Measurements from ENCODE around the gene TAS2R1.
"Not testable (repeated sequence)": the region's sequence is repeated elsewhere in the genome, so short reads cannot be mapped to it uniquely, and the experiment has no call there.

The TAS2R1 gene

DNA sequence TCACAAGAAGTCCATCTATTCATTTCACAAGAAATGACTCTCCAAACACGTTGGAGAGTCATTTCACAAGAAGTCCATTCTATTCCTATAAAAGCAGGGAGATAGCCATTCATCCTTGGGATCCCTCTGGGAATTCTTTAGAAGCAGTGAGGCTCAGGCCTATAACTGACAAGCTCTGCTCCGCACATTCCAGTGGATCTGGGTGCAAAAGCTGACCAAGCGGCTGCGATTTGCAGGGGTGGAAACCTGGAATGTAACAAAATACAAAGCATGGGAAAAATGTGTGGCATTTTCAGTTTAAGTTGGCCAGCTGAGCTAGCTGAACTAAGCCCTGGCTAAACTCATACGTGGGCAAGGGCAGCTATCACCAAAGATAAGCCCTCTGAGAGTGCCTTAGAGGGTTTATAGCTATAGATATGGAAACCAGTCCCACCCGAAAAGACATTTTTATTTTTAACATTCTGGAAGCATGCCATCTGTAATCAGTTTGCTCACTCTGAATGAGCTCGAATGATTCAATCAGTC lies 8.7 kb downstream of the TAS2R1 start:
- DNase-seq: peak; percentile 67

DNA sequence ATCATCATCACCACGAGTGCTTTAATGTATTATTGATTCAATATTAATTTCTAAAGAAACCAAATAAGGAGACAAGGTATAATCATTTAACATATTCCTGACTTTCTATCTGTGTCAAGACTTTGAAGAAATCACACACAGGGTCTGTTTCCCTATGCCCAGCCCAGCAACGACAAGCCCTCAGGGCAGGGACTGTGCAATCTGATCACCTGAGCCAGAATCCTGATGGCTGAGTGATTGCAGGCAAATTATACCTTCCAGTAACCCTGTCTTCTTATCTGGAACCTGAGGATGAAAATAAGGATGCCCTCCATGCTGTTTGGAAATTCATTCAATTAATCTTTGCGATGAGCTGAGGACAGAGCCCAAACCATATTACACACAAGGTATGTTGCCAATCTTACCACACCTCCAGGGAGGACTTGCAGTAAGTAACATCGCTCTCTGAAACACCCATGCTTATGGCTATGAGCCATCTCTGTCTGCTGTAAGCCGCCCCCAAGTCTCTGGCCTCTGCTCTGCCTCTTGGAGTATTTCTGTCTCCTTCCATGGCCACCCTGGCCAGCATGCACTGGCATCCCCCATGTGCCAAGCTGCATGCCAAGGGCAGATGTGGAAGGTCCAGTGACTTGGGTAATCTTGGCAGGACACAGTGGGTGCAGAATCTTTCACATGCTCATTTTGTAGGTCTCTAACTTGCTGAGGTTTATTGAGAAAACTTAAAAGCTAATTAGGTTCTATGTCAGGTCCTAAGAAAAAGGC lies 10.6 kb downstream of the TAS2R1 start:
- no peak for DNase-seq

DNA sequence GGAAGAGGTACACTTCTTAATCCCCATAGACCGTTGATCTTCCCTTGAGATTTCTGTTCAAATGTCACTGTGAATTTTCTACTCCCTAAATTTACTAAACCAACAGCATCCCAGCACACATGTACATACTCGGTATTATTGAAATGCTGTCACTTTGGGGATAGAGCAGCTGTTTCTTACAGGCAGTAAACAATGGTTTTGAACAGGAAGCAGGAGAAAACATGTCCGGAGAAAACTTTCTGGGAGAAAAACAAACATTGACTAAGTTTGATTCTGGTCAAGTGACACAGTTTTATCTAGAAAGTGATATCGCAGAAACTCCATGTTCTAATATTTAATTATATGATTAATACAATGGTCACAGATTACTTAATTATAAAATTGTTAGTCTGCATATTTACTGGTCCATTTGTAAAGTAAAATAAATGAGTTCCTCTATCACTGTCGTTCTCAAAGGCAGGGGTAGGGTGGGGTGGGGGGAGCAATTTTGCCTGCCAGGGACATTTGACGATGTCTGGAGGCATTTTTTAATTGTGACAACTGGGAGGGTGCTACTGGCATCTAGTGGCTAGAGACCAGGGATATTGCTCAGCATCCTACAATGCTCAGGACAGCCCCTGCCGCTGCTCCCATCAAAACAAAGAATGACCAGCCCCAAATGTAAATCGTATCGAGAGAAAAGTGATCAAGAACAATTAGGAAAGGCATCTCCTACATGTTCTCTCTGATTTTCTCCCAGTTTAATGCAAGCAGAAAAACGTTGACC lies 12.2 kb downstream of the TAS2R1 start:
- DNase-seq: no peak

DNA sequence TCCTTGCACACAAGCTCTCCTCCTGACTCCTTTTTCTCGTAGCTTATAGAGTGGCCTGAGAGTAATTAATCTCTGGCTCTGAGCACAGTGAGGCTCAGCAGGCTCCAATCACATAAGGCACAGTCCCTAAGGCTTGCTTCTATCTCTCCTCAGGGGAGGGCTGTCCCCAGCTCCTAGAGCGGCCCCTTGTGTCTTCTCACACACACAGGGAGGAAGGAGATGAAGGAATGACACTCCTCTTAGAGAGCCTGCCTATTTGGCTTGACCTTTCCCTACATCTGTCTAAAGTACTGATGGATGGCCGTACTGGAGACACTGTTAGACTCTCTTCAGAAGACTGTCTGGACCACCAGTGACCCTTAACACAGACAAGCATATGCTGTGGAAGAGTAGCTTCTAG lies 12.9 kb downstream of the TAS2R1 start:
- DNase-seq: peak; percentile 25

DNA sequence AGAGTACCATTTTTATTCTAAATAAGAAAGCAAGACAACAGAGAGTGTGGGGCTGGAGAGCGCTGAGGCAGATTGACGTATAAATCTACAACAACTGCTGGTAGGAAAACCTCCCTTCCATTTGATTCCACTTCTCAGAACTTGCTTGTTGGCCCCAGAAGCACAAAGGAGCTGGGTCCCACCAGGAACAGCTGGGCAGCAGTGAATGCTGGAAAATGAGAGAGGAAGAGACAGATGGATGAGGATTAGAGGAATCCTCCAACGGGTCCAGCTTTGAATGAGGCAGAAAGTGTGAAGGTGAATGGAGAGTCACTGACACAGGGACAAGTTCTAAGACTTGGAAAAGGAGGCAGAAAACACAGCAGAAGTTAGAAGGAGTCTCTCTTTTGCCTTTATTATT lies 14.8 kb downstream of the TAS2R1 start:
- DNase-seq: no peak

DNA sequence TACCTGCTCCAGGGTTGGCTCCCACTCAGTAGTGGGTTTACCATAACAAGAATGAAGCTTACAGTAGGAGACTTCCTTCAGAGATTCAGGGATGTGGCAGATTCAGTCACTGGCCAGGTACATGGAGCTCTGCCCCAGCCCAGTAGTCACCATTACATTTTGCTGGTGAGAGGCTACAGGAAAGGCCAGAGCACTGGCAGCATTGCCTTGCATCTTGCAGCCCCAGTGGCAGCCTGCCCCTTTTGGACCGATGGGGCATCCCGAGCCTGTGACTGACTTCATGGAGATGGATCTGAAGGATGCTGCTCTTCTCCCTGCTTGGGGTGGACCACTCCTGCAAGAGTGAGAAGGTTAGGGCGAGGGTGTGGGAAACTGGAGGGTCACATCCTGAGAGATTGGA lies 16.8 kb downstream of the TAS2R1 start:
- no peak for DNase-seq

DNA sequence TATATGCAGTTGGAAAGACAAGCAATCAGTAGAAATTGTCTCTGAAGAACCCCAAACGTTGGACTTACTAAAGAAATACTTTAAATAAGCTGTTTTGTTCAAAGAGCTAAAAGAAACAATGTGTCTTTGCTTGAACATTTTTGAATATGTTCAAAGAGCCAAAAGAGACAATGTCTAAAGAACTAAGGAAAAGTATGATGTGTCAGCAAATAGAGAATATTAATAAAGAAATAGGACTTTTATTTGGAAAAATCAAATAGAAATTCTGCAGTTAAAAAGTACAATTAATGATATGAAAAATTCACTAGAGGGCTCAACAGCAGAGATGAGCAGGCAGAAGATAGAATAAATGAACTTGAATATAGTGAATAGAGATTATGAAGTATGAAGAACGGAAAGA lies 19.2 kb downstream of the TAS2R1 start:
- DNase-seq: no peak

DNA sequence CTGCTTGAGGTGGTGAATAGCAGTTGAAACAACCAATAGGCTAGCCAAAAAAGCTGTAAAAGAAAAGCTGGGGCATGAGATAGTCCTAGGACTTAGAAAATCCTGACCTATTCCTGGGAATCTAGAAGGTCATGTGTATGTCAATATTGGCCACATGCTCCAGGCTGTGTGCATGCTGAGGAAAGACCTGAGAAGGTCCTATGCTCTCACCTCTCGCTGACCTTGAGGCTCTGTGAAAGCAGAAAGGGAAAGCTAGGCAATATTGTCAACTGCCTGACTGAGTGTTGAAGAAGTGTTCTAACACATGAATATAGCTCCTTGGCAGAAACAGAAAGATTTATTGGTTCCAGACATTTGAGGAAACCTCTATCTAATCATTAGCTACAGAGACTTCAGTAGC lies 19.8 kb downstream of the TAS2R1 start:
- no peak for DNase-seq

DNA sequence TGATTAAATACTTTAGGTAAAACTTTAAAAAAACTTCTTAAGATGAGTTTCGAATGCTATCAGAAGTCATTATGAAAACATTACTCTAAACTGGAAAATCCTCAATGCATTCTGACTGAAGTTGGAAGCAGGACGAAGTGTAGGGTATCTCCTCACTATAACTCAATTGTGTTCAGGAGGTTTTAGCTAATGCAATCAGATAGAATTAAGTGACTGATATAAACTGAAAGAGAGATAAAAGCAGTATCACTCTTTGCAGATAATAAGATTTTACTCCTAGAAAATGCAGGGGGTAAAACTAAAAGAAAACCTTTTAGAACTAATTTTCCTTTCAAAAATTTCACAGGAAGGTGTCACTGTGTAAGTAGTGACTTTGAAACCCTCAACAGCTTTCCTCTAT lies 22.1 kb downstream of the TAS2R1 start:
- no peak for DNase-seq

DNA sequence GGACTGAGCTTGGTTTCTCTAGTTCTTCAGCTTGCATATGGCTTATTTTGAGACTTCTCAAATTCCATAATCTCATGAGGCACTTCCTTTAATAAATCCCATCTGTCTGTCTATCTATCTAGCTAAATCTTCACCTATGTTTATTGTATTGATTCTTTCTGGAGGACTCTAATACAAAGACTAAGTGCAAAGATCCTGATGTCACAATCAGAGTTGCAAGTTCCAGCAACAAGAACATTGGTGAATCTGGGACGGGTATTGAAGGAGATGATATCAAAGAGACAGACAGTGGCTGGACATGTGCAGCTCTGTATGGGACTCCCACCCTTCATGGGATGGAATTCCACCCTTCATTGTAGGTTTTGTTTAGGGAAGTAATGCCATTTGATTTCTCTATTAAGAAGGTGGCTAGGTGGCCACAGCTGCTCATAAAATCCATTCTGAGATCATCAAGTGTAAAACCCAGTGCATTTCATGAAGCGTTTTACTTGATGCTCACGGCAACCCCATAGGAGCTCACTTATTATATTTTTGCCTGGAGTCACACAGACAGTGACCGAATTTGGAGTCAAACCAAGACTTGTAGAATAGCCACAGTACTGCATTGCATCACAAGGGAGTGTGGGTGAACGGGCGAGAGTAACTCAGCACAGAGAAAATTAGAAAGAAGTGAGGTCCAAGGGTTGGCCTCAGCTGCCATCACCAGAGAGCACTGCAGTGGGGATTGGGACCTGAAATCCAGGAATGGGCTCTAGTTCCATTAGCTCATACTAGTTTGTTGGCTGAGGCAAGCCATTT lies 24.9 kb downstream of the TAS2R1 start:
- DNase-seq: no peak

DNA sequence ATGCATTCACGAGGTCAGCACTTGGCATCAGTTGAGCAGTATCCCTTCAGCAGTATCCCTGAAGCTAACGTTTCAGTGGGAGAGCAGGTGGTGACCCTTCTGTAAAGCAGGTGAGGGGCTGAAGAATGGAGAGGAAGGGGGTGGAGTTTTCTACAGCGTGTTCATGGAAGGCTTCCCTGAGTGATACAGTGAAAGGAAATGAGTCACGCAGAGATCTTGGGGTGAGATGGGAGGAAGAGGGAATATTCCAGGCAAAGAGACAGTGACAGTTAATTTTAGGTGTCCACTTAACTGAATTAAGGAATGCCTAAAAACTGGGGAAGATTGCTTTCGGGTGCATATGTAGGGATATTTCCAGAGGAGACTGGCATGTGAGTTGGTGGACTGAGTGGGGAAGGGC lies 25.7 kb downstream of the TAS2R1 start:
- DNase-seq: peak; percentile 26

DNA sequence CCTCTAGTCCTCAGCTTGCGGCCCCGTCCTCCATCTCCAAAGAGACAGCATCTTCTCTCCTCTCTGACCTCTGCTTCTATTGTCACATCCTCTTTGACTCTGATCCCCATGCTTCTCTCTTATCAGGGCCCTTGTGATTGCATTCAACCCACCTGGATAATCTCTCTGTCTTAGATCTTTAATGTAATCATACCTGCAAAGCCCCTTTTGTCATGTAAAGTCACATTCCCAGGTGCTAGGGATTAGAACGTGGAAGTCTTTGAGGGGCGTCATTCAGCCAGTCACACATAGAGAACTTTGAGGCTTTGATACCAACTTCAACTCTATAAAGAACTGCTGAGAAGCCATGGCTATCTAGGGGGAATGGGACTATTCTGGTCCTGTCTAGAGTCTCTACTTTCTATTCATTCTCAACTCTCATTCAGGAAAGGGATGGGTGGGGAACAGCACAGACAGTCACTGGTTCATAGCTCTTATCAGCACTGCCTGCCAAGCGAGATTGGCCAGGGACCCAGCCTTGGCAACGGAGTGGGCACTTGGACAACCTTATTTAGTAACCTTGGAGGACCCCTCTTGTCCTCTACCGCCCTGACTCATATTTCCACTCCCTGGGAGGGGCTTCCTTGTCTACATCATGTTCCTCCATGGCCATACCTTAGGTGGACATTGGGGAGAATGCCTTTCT lies 29.0 kb downstream of the TAS2R1 start:
- no peak for DNase-seq

DNA sequence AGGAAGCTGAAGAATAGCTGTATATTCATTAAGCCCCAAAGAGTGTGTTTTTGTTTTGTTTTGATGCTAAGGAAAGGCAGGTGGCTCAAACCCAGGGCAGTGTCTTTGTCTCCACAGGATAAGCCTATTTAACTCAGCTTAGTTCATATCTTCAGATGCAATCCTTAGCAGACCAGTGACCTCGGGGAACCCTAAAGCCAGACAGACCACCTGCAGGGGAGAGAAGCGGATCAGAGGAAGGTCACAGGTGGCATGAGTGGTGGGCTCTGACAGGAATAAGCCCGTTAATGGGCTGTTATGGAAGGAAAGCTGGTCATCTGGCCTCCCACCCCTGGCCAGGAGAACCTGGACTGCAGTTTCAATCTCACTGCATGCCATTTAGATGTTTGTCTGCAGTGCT lies 30.8 kb downstream of the TAS2R1 start:
- DNase-seq: no peak

DNA sequence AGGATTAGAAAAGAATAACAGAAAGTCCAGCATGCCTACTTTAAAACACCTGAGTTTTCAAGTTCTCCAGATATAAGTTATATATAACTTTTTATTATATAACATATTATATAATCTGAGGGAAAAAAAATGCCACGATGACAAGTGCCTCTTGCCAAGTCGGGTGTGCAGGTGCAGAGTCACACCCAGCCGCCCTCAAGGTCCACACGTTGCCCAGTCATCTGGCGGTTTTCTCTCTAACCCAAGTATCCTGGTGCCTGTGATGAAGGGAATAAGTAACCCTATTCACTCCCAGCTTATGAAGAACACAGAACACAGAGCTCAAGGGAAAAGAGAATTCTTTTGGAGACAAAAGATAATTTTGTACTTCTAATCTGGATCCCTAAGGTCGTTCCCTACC lies 31.8 kb downstream of the TAS2R1 start:
- not testable (repeated sequence) for DNase-seq

DNA sequence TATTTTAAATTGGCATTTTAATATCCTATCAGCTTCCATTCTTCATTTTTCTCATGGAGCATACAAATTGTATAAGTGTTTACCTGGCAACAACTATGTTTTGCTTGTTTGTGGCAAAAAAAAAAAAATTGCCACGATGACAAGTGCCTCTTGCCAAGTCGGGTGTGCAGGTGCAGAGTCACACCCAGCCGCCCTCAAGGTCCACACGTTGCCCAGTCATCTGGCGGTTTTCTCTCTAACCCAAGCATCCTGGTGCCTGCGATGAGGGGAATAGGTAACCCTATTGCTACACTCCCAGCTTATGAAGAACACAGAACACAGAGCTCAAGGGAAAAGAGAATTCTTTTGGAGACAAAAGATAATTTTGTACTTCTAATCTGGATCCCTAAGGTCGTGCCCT lies 32.8 kb downstream of the TAS2R1 start:
- DNase-seq: not testable (repeated sequence)

DNA sequence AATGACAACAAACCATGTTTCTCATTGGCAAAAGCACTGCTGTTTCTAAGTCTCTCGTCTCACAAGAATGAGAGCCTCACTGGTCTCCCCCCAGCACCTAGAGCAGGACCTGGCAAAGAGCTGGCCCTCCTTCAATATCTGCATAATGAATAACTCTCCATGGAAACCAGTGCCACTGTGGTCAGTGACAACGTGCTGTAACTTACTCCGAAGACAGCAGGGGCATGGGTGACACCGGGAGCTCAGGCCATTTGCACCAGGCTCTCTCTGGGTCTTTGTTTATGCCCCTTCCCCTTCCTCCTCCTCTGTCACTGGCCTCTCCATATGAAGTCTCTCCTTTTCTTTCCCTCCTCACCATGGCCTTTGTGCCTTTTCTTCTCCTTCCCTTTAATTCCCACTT lies 33.3 kb downstream of the TAS2R1 start:
- DNase-seq: no peak

DNA sequence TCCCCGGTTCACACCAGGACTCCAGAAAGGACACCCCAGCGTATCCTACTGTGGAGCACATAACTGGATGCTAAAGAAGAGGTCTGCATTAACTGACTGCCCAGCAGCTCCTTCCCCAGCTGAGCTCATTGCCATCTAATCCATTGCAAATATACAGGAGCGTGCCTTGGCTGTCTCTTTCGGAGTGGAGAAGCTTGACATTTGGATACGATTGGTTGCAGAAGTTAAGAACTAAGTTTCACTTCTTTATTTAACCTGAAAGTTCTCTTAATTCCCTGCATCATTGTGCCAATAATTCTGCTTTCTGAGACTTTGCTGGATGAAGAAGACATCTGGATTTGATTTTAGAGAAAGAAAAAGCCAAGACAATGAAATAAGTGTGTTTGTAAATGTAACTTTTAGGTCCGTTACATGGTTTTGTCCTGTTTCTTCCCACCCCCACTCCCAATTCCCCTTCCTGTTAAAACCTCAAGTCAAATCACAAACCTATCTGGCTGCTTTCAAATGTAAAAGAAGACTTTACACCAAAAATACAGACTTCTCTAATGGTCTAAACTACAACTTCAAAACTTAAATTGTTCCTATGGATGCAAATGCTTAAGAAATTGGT lies 33.9 kb downstream of the TAS2R1 start:
- DNase-seq: peak; percentile 25

DNA sequence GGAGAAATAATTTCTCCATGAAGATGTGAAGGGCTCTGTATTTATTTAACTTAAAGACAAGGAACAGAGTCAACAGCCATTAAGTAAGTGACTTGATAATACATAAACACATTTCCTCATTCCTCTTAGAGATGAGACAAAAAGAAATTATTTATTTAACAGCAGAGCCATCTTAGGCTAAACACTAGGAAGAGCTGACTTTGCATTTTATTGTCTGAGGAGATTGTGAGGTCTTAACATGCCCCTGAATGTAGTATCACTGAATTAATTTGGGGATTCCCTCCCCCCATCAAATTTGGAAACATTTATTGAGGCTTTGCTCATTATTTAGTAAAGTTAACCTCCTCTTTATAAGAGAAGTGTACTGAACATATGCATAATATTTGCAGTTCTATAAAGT lies 35.2 kb downstream of the TAS2R1 start:
- DNase-seq: no peak

DNA sequence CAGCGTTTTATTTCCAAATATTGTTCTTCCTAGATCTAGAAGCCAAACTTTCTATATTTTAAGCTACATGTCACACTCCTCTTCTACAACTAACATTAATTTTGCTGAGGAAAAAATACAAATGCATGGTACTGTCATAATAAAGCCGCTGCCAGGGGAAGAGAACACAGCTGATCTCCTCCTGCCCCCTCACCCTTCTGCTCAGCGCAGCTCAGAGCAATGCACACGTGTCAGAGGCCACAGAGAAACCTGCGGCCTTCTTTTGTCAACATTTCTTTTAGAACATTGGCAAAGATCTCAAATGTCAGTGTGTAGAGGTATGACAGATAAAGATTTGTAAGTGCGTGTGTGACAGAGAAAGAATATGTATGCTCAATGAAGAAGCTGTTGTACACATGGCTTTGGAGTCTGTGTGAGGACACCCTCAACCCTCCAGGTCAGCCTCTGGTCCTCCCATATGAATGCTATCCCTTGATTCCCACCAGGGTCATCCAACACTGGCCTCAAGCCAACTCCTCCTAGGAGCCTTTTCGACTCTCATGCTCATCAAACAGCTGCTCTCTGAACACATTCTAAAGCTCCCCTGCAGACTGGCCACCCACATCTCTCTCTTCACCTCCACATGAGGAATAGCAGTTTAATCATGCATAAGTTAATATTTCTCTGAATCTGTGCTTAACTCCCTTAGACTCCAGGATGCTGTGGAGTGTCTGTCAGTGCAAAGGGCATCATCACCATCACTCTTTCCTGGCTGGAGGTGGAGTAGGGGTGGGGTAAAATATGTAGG lies 40.9 kb downstream of the TAS2R1 start:
- DNase-seq: no peak

DNA sequence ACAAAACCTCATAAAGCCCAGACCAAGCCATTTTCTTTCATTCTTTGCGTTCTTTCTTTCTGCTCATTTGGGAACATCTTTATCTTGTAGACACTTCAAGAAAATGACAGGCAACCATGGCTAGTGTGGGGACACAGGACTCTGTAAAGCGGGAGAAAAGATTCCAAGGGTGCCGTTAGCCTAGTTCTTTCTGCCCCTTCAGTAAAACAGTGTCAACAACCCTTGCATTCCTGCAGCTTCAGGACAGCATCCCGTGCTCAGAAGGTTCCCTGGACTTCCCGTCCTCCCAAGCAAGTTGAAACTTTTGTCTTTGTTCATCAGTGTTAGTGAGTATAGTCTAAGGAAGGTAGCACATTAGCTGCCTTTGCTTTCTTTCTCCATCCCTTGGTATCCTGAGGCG lies 41.9 kb downstream of the TAS2R1 start:
- no peak for DNase-seq

DNA sequence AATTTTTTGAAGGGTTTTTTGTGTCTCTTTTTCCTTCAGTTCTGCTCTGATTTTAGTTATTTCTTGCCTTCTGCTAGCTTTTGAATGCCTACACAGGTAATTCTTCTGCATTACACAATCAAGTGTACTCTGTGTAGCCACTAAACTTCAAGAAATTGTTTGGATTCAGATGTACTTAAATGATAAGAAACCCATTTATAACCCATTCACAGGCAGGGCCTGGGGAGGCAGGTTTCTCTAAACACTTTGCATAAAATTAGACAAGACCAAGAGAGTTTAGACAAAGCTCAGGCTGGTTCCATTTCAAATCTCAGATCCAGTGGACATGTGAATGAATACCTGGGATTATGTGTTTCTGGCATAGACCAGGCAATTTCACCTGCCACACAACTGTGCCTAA lies 43.0 kb downstream of the TAS2R1 start:
- DNase-seq: no peak

DNA sequence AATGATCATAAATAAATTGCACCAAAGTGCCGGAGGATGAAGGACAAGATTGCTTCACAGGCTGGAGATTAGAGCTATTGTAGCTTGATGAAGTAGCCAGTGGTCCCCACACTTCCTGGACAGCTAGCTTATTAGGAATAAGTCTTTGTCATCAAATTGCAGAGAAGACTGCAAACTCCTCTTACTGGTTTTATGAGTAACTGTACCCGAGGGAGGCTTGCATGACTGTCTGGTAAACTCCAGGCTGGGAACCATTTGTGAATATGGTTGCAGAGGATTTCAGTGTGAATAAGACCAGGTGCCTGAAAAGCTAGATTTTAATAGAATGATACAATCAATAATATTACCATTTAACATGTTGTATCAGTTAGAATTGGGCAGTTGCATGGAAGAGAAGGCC lies 47.7 kb downstream of the TAS2R1 start:
- DNase-seq: peak; percentile 39

Data from fibroblast of skin of right quadriceps (primary cell).